Neural progenitor cell (in vitro differentiated cells): ENCODE results near the gene CREB5. TPM values are rescaled to one million over a fixed set of nuclear protein-coding genes. Genes with fewer than 3 reads are reported as not detected.
A peak's percentile ranks its signal among the peaks of the same experiment; 100 is the strongest.
"Not testable (repeated sequence)": the region's sequence is repeated elsewhere in the genome, so short reads cannot be mapped to it uniquely, and the experiment has no call there.

Source experiments
- DNase-seq: peaks from one replicate; pipeline ENCODE4 v3.0.0-alpha.2; 2016; ENCODE audit warnings: low spot score
- H2AFZ ChIP-seq: fragments of 200-600 bp; sonication (generic); replicated peaks from 2 replicates; pipeline ENCODE4 v1.6.1; 2016; ENCODE audit warnings: antibody characterized with exemption
- H3F3A ChIP-seq: fragments of 200-600 bp; sonication (generic); 2 replicates; pipeline ENCODE4 v1.6.1; 2016; ENCODE audit warnings: antibody characterized with exemption, low read depth
- H3K27ac ChIP-seq: fragments of 200-600 bp; sonication (generic); 2 replicates; pipeline ENCODE4 v1.5.1; 2016; ENCODE audit warnings: mild to moderate bottlenecking
- H3K27me3 ChIP-seq: fragments of 200-600 bp; sonication (generic); 2 replicates; pipeline ENCODE4 v1.6.1; 2016; ENCODE audit warnings: mild to moderate bottlenecking, moderate library complexity
- H3K36me3 ChIP-seq: fragments of 200-600 bp; sonication (generic); 2 replicates; pipeline ENCODE4 v1.5.1; 2016
- H3K4me1 ChIP-seq: fragments of 200-600 bp; sonication (generic); 2 replicates; pipeline ENCODE4 v1.6.1; 2016; ENCODE audit warnings: mixed run types
- H3K4me2 ChIP-seq: fragments of 200-600 bp; sonication (generic); 2 replicates; pipeline ENCODE4 v1.6.1; 2016
- H3K4me3 ChIP-seq: fragments of 200-600 bp; sonication (generic); 2 replicates; pipeline ENCODE4 v1.5.1; 2016
- H3K79me2 ChIP-seq: fragments of 200-600 bp; sonication (generic); 2 replicates; pipeline ENCODE4 v1.6.1; 2016; ENCODE audit warnings: low read depth
- H3K9ac ChIP-seq: fragments of 200-600 bp; sonication (generic); 2 replicates; pipeline ENCODE4 v1.6.1; 2016
- H3K9me3 ChIP-seq: fragments of 200-600 bp; sonication (generic); 2 replicates; pipeline ENCODE4 v1.5.1; 2016; ENCODE audit warnings: low read depth
- H4K20me1 ChIP-seq: fragments of 200-600 bp; sonication (generic); 2 replicates; pipeline ENCODE4 v1.6.1; 2016; ENCODE audit warnings: low read depth
- H3K27ac Mint-ChIP-seq: 3 replicates; pipeline ENCODE4 v1.8.0; 2021; ENCODE audit warnings: mixed read lengths
- H3K27me3 Mint-ChIP-seq: 2 replicates; pipeline ENCODE4 v1.8.0; 2022; ENCODE audit warnings: low read depth, mild to moderate bottlenecking, inconsistent platforms, moderate library complexity, mixed read lengths; ENCODE audit not compliant: insufficient read depth
- H3K36me3 Mint-ChIP-seq: 3 replicates; pipeline ENCODE4 v1.8.0; 2021; ENCODE audit warnings: mixed read lengths
- H3K4me1 Mint-ChIP-seq: 3 replicates; pipeline ENCODE4 v1.8.0; 2021; ENCODE audit warnings: mixed read lengths
- H3K4me3 Mint-ChIP-seq: 3 replicates; pipeline ENCODE4 v1.8.0; 2021; ENCODE audit warnings: mild to moderate bottlenecking, moderate library complexity, mixed read lengths
- H3K9me3 Mint-ChIP-seq: 3 replicates; pipeline ENCODE4 v1.8.0; 2020; ENCODE audit warnings: mixed read lengths
- CTCF ChIP-seq: fragments of 200-600 bp; sonication (generic); IDR thresholded peaks from 2 replicates; pipeline ENCODE4 v1.5.1; 2017; ENCODE audit warnings: antibody characterized with exemption, mild to moderate bottlenecking
- EZH2 ChIP-seq: fragments of 200-600 bp; sonication (generic); IDR thresholded peaks from 2 replicates; pipeline ENCODE4 v1.6.1; 2017; ENCODE audit warnings: antibody characterized with exemption, mild to moderate bottlenecking, moderate library complexity
- EZH2phosphoT487 ChIP-seq: fragments of 200-600 bp; sonication (generic); IDR thresholded peaks from 2 replicates; pipeline ENCODE4 v1.6.1; 2017; ENCODE audit warnings: antibody characterized with exemption
- total RNA-seq: library from RNA; depleted of rRNA; stranded (reverse); fragments of >200 nt; gene quantifications from 2 replicates; pipeline ENCODE4 v1.2.3, GENCODE V29; 2015; ENCODE audit warnings: low replicate concordance

CREB5 gene
- total RNA-seq, 1 donor from 2014 or later = 1.2 TPM

GRCh38 chr7:28818996-28819395 is 406.7 kb downstream of the CREB5 start:
- Histone ChIP-seq H3F3A (no peaks in the 10 kb centered on the region), H3K27me3 (no peaks in the 10 kb centered on the region), H3K4me3 (no peak overlapping the region), H3K79me2 (no peaks in the 10 kb centered on the region), H3K27ac (no peak overlapping the region), H4K20me1 (no peaks in the 10 kb centered on the region), H3K9ac (no peak overlapping the region), H3K36me3 (no peaks in the 10 kb centered on the region), H3K4me2 (no peak overlapping the region), H3K9me3 (no peaks in the 10 kb centered on the region), H2AFZ (no peak overlapping the region), H3K4me1 (peaks cover 26% of the 10 kb centered on the region)
- H3K27me3 Mint-ChIP-seq = peaks cover 3% of the 10 kb centered on the region
- H3K36me3 Mint-ChIP-seq = peaks cover 6% of the 10 kb centered on the region
- no peak for DNase-seq
- no peak overlapping the region for H3K4me3 Mint-ChIP-seq
- H3K27ac Mint-ChIP-seq = no peak overlapping the region
- TF ChIP-seq CTCF = no peak
- TF ChIP-seq EZH2phosphoT487 = no peak
- no peak for TF ChIP-seq EZH2
- H3K4me1 Mint-ChIP-seq = peaks cover 10% of the 10 kb centered on the region
- H3K9me3 Mint-ChIP-seq = no peaks in the 10 kb centered on the region

- no peaks in the 10 kb centered on the region for H3K27me3 Mint-ChIP-seq
- TF ChIP-seq EZH2 (no peak), EZH2phosphoT487 (no peak), CTCF (no peak)
- peak; percentile 33 for DNase-seq
Observed at GRCh38 chr7:28823582-28823981, 411.3 kb downstream of the CREB5 start.

GRCh38 chr7:28825817-28826448 is 413.6 kb downstream of the CREB5 start:
- not testable (repeated sequence) for H3K4me3 ChIP-seq, H3K27ac Mint-ChIP-seq, H3K27me3 ChIP-seq, H3K9ac ChIP-seq, H3K27me3 Mint-ChIP-seq, H3F3A ChIP-seq, H3K36me3 ChIP-seq, H3K9me3 Mint-ChIP-seq, H4K20me1 ChIP-seq, H2AFZ ChIP-seq, DNase-seq, H3K27ac ChIP-seq, H3K36me3 Mint-ChIP-seq, H3K4me3 Mint-ChIP-seq, H3K79me2 ChIP-seq, H3K4me2 ChIP-seq, H3K9me3 ChIP-seq
- peaks cover 32% of the 10 kb centered on the region for H3K4me1 ChIP-seq
- H3K4me1 Mint-ChIP-seq = peaks cover 11% of the 10 kb centered on the region

More at GRCh38 chr7:28823582-28823981, 411.3 kb downstream of the CREB5 start:
- no peaks in the 10 kb centered on the region for H3K79me2 ChIP-seq
- no peaks in the 10 kb centered on the region for H3K9me3 ChIP-seq
- Mint-ChIP-seq H3K36me3 (peaks cover 3% of the 10 kb centered on the region), H3K9me3 (no peaks in the 10 kb centered on the region), H3K4me1 (peaks cover 11% of the 10 kb centered on the region), H3K27ac (no peak overlapping the region), H3K4me3 (no peak overlapping the region)
- H3F3A ChIP-seq = no peaks in the 10 kb centered on the region
- H3K36me3 ChIP-seq = no peaks in the 10 kb centered on the region
- no peak overlapping the region for H2AFZ ChIP-seq
- no peak overlapping the region for H3K4me3 ChIP-seq
- H3K4me1 ChIP-seq = peaks cover 39% of the 10 kb centered on the region
- no peaks in the 10 kb centered on the region for H3K27me3 ChIP-seq
- no peak overlapping the region for H3K27ac ChIP-seq
- H4K20me1 ChIP-seq = no peaks in the 10 kb centered on the region
- H3K4me2 ChIP-seq = peak overlapping the region; percentile 36
- no peak overlapping the region for H3K9ac ChIP-seq

GRCh38 chr7:28830846-28831245 is 418.5 kb downstream of the CREB5 start:
- Mint-ChIP-seq H3K4me3 (no peak overlapping the region), H3K27ac (no peak overlapping the region)

More at GRCh38 chr7:28830846-28831245, 418.5 kb downstream of the CREB5 start:
- Mint-ChIP-seq H3K27me3 (peaks cover 2% of the 10 kb centered on the region), H3K36me3 (no peaks in the 10 kb centered on the region), H3K4me1 (no peaks in the 10 kb centered on the region), H3K9me3 (no peaks in the 10 kb centered on the region)
- Histone ChIP-seq H4K20me1 (no peaks in the 10 kb centered on the region), H2AFZ (no peak overlapping the region), H3K79me2 (no peaks in the 10 kb centered on the region), H3K9ac (no peak overlapping the region), H3K36me3 (no peaks in the 10 kb centered on the region), H3K9me3 (no peaks in the 10 kb centered on the region), H3K27ac (no peak overlapping the region), H3K27me3 (no peaks in the 10 kb centered on the region), H3K4me3 (no peak overlapping the region), H3K4me1 (no peaks in the 10 kb centered on the region), H3K4me2 (no peak overlapping the region), H3F3A (no peaks in the 10 kb centered on the region)
- DNase-seq = no peak
- no peak for TF ChIP-seq EZH2phosphoT487
- TF ChIP-seq CTCF = no peak
- TF ChIP-seq EZH2 = no peak
